IMR-90 (cell line): ENCODE data around the gene ZXDC. TPM values are rescaled to one million over a fixed set of nuclear protein-coding genes. Genes with fewer than 3 reads are reported as not detected.

Source experiments
- ATAC-seq: fragments of 200-7000 bp; cut with Tn5 transposase; 2 replicates; pipeline ENCODE4 v1.9.1; 2020; ENCODE audit warnings: low read depth, mild to moderate bottlenecking, moderate library complexity
- BruUV-seq: library from RNA; stranded (reverse); fragments of 400-500 nt; replicated peaks from 2 replicates; lab custom pipeline; 2021; lab: Mats Ljungman, UMichigan
- CTCF ChIA-PET: fragments of 300-600 bp; formaldehyde crosslinking; extraction: SDS; loops from one replicate; lab custom pipeline; 2021; ENCODE audit warnings: antibody characterized with exemption; lab: Yijun Ruan, JAX
- POLR2A ChIA-PET: fragments of 300-600 bp; sonication (Branson Sonifier 250); formaldehyde crosslinking; loops from one replicate; lab custom pipeline; 2022; ENCODE audit warnings: antibody characterized with exemption; ENCODE audit not compliant: unreplicated experiment; lab: Charles Lee
- DNase-seq: peaks from one replicate; pipeline ENCODE4 v3.0.0; 2013
- H2AFZ ChIP-seq: replicated peaks from 2 replicates; pipeline ENCODE3; 2013; ENCODE audit warnings: low read length, mild to moderate bottlenecking; ENCODE audit not compliant: poor library complexity
- H2AK5ac ChIP-seq: 2 replicates; pipeline ENCODE4 v1.6.1; 2013; ENCODE audit warnings: low read depth, low read length, inconsistent platforms
- H2AK9ac ChIP-seq: replicated peaks from 2 replicates; pipeline ENCODE3; 2013; ENCODE audit warnings: mild to moderate bottlenecking, low read depth, low read length, moderate library complexity; ENCODE audit not compliant: poor library complexity
- H2BK120ac ChIP-seq: 2 replicates; pipeline ENCODE4 v1.6.1; 2013; ENCODE audit warnings: low read depth, low read length, inconsistent platforms
- H2BK15ac ChIP-seq: 3 replicates; pipeline ENCODE4 v1.6.1; 2013; ENCODE audit warnings: low read depth, low read length, inconsistent platforms
- H2BK20ac ChIP-seq: 2 replicates; pipeline ENCODE4 v1.6.1; 2013; ENCODE audit warnings: low read depth, mild to moderate bottlenecking, inconsistent platforms, low read length, moderate library complexity
- H2BK5ac ChIP-seq: 2 replicates; pipeline ENCODE4 v1.6.1; 2013; ENCODE audit warnings: mild to moderate bottlenecking, low read depth, low read length, inconsistent platforms; ENCODE audit not compliant: poor library complexity, severe bottlenecking
- H3K14ac ChIP-seq: replicated peaks from 2 replicates; pipeline ENCODE4 v1.6.1; 2013; ENCODE audit warnings: low read depth, low read length, inconsistent platforms
- H3K18ac ChIP-seq: 2 replicates; pipeline ENCODE4 v1.6.1; 2013; ENCODE audit warnings: low read depth, low read length, control low read depth
- H3K23ac ChIP-seq: 2 replicates; pipeline ENCODE4 v1.6.1; 2013; ENCODE audit warnings: low read depth, low read length, inconsistent platforms
- H3K27ac ChIP-seq: 2 replicates; pipeline ENCODE4 v1.5.1; 2013; ENCODE audit warnings: mild to moderate bottlenecking, control low read depth, low read length; ENCODE audit not compliant: insufficient read depth
- H3K27me3 ChIP-seq: 2 replicates; pipeline ENCODE4 v1.6.1; 2013; ENCODE audit warnings: low read length; ENCODE audit not compliant: control insufficient read depth, insufficient read depth
- H3K36me3 ChIP-seq: 2 replicates; pipeline ENCODE4 v1.6.1; 2013; ENCODE audit warnings: low read length, mixed read lengths; ENCODE audit not compliant: control insufficient read depth, insufficient read depth
- H3K4ac ChIP-seq: 2 replicates; pipeline ENCODE4 v1.6.1; 2013; ENCODE audit warnings: low read depth, low read length, inconsistent platforms
- H3K4me1 ChIP-seq: 2 replicates; pipeline ENCODE4 v1.6.1; 2013; ENCODE audit warnings: low read length, mixed read lengths; ENCODE audit not compliant: control insufficient read depth, insufficient read depth
- H3K4me2 ChIP-seq: 2 replicates; pipeline ENCODE4 v1.6.1; 2013; ENCODE audit warnings: low read depth, mild to moderate bottlenecking, control low read depth, low read length, moderate library complexity
- H3K4me3 ChIP-seq: 2 replicates; pipeline ENCODE4 v1.5.1; 2013; ENCODE audit warnings: low read depth, mild to moderate bottlenecking, control low read depth, low read length, moderate library complexity; ENCODE audit not compliant: insufficient read depth
- H3K56ac ChIP-seq: 2 replicates; pipeline ENCODE4 v1.6.1; 2013; ENCODE audit warnings: low read length, inconsistent platforms; ENCODE audit not compliant: insufficient read depth; ENCODE audit errors: extremely low read depth
- H3K79me1 ChIP-seq, 2 experiments: 2 replicates each; pipeline ENCODE4 v1.6.1; 2013; ENCODE audit warnings: low read length in 2 of 2, inconsistent platforms in 1 of 2, low read depth in 1 of 2
- H3K9ac ChIP-seq: 2 replicates; pipeline ENCODE4 v1.6.1; 2013; ENCODE audit warnings: low read depth, low read length, control low read depth
- H3K9me1 ChIP-seq: 2 replicates; pipeline ENCODE4 v1.6.1; 2013; ENCODE audit warnings: low read length, inconsistent platforms; ENCODE audit not compliant: insufficient read depth
- H3K9me3 ChIP-seq: 2 replicates; pipeline ENCODE4 v1.6.1; 2013; ENCODE audit warnings: low read length; ENCODE audit not compliant: control insufficient read depth, insufficient read depth
- H4K20me1 ChIP-seq: 2 replicates; pipeline ENCODE4 v1.6.1; 2013; ENCODE audit warnings: low read length, inconsistent platforms; ENCODE audit not compliant: insufficient read depth
- H4K5ac ChIP-seq: 2 replicates; pipeline ENCODE4 v1.6.1; 2013; ENCODE audit warnings: mild to moderate bottlenecking, low read depth, low read length, control low read depth
- H4K8ac ChIP-seq, 2 experiments: 2 replicates each; pipeline ENCODE4 v1.6.1; 2013; ENCODE audit warnings: low read depth in 2 of 2, low read length in 2 of 2, control low read depth in 1 of 2, inconsistent platforms in 1 of 2
- H4K91ac ChIP-seq: 2 replicates; pipeline ENCODE4 v1.6.1; 2013; ENCODE audit warnings: low read depth, low read length, inconsistent platforms; ENCODE audit not compliant: insufficient read depth
- CEBPB ChIP-seq: IDR thresholded peaks from 2 replicates; pipeline ENCODE4 v1.6.1; 2012; ENCODE audit warnings: low read depth, low read length, improper control_type of control experiment
- CHD1 ChIP-seq: IDR thresholded peaks from 2 replicates; pipeline ENCODE4 v1.6.1; 2012; ENCODE audit warnings: low read depth, low read length, improper control_type of control experiment
- MAFK ChIP-seq: IDR thresholded peaks from 2 replicates; pipeline ENCODE4 v1.6.1; 2012; ENCODE audit warnings: low read depth, low read length, improper control_type of control experiment
- RFX5 ChIP-seq: IDR thresholded peaks from 2 replicates; pipeline ENCODE4 v1.8.0; 2012; ENCODE audit warnings: low read depth, mild to moderate bottlenecking, low read length, moderate library complexity
- WGBS, 2 experiments: methylation state at CpG; one replicate each; pipeline versions ENCODE4 v1.1.5 to v1.1.7; 2013; ENCODE audit warnings: missing lambda C conversion rate in 2 of 2; ENCODE audit not compliant: insufficient read length in 1 of 2; ENCODE audit errors: extremely low coverage in 2 of 2; 5-methylcytosine and 5-hydroxymethylcytosine counted together
- dilution Hi-C: fragments of 300-500 bp; cut with HindIII; formaldehyde crosslinking; loops from one replicate; pipeline ENCODE4 v1.14.3; 2018; ENCODE audit warnings: low sequenced_read_pairs; ENCODE audit not compliant: unreplicated experiment
- in situ Hi-C: fragments of 300-500 bp; cut with MboI; formaldehyde crosslinking; loops from 3 replicates; pipeline ENCODE4 v1.14.3; 2019; ENCODE audit warnings: low sequenced_read_pairs, inconsistent platforms, mixed read lengths
- intact Hi-C: fragments of 100-400 bp; cut with micrococcal nuclease; formaldehyde crosslinking; loops from 2 replicates; pipeline ENCODE4 v1.10.0; 2022
- polyA plus RNA-seq, 3 experiments: library from polyadenylated mRNA; depleted of rRNA; stranded (reverse); fragments of >200 nt; gene quantifications; 2 replicates each; pipeline ENCODE4 v1.2.3, GENCODE V29; 2012; ENCODE audit warnings: low replicate concordance in 1 of 3
- total RNA-seq: library from RNA; depleted of rRNA; stranded (reverse); fragments of >200 nt; gene quantifications from 2 replicates; pipeline ENCODE4 v1.2.3, GENCODE V29; 2012

The ZXDC gene
- total and polyA plus RNA-seq, 2 of the 4 experiments (the other 2 are of a cell fraction) = 11.5 to 14.3 TPM

GRCh38 chr3:126472277-126473006 lies 3.2 kb downstream of the ZXDC start:
- Histone ChIP-seq H3K14ac (no peak overlapping the region), H2BK120ac (no peak overlapping the region), H3K4me1 (peaks cover 16% of the 10 kb centered on the region), H2BK20ac (no peak overlapping the region), H3K18ac (no peak overlapping the region), H4K5ac (no peak overlapping the region), H4K8ac (no peak overlapping the region), H3K36me3 (peaks cover 38% of the 10 kb centered on the region), H2AFZ (no peak overlapping the region), H3K9ac (no peak overlapping the region), H3K27me3 (no peaks in the 10 kb centered on the region), H2AK9ac (no peak overlapping the region), H3K4ac (no peak overlapping the region), H3K79me1 (peaks cover 49 to 73% of the 10 kb centered on the region in 2 experiments), H2AK5ac (no peak overlapping the region), H4K20me1 (peaks cover 51% of the 10 kb centered on the region), H2BK15ac (no peak overlapping the region), H2BK5ac (no peak overlapping the region), H3K23ac (peak overlapping the region; percentile 40; the same call in 1 of the 2 replicates), H4K91ac (no peak overlapping the region), H3K9me1 (peaks cover 26% of the 10 kb centered on the region), H3K56ac (no peak overlapping the region), H3K9me3 (no peaks in the 10 kb centered on the region), H3K27ac (no peak overlapping the region), H3K4me3 (no peak overlapping the region), H3K4me2 (peak overlapping the region; percentile 57)
- BruUV-seq = no TSS peak
- DNase-seq = peak; percentile 68
- in situ Hi-C loops = no loop called here
- CTCF ChIA-PET = interaction anchor here (0.7 kb wide), 1 partner anchor 16 kb away, joined by 4 read pairs; no protein-coding TSS in a partner anchor
- POLR2A ChIA-PET = interaction anchor here (1.3 kb wide), 1 partner anchor 10 kb away, joined by 5 read pairs; no protein-coding TSS in a partner anchor
- WGBS, 2 experiments = 80% methylated on average over 1 of the region's 8 CpGs; no CpG with 5 or more reads in 1 of the 2 experiments
- dilution Hi-C loops = no loop called here
- TF ChIP-seq CEBPB (peak; percentile 93), MAFK (no peak), RFX5 (no peak), CHD1 (no peak)
- intact Hi-C loops = loop anchor here (10.0 kb wide), 1 partner anchor 338 kb away; no protein-coding TSS in a partner anchor
- no peak for ATAC-seq
